Stimulated activated naive CD8-positive, alpha-beta T cell treated with anti-CD3 and anti-CD28 coated beads, Interleukin-15, amount 100 ng/mL, for 72 hours (primary cell): ENCODE data around the gene ORM2.
A peak's percentile ranks its signal among the peaks of the same experiment; 100 is the strongest.
"Not testable (repeated sequence)": the region's sequence is repeated elsewhere in the genome, so short reads cannot be mapped to it uniquely, and the experiment has no call there.

Experiments
- ATAC-seq: fragments of 150-1000 bp; cut with Tn5 transposase; 2 replicates; pipeline ENCODE4 v1.10.0; 2021; ENCODE audit warnings: mild to moderate bottlenecking, moderate library complexity
- DNase-seq, 2 donors: peaks; one replicate each; pipeline ENCODE4 v3.0.0; 2021 to 2022
- H3K27ac Mint-ChIP-seq, 2 donors: one replicate each; pipeline ENCODE4 v1.8.0; 2022; ENCODE audit warnings: mild to moderate bottlenecking in 2 of 2, mixed read lengths in 2 of 2, moderate library complexity in 2 of 2
- H3K27me3 Mint-ChIP-seq: one replicate; pipeline ENCODE4 v1.8.0; 2022; ENCODE audit warnings: mixed read lengths
- H3K4me1 Mint-ChIP-seq: one replicate; pipeline ENCODE4 v1.8.0; 2022; ENCODE audit warnings: mild to moderate bottlenecking, mixed read lengths
- H3K4me3 Mint-ChIP-seq, 2 donors: one replicate each; pipeline ENCODE4 v1.8.0; 2022; ENCODE audit warnings: mild to moderate bottlenecking in 2 of 2, mixed read lengths in 2 of 2, moderate library complexity in 1 of 2
- H3K9me3 Mint-ChIP-seq, 2 donors: one replicate each; pipeline ENCODE4 v1.8.0; 2022; ENCODE audit warnings: mixed read lengths in 2 of 2

Gene ORM2

DNA sequence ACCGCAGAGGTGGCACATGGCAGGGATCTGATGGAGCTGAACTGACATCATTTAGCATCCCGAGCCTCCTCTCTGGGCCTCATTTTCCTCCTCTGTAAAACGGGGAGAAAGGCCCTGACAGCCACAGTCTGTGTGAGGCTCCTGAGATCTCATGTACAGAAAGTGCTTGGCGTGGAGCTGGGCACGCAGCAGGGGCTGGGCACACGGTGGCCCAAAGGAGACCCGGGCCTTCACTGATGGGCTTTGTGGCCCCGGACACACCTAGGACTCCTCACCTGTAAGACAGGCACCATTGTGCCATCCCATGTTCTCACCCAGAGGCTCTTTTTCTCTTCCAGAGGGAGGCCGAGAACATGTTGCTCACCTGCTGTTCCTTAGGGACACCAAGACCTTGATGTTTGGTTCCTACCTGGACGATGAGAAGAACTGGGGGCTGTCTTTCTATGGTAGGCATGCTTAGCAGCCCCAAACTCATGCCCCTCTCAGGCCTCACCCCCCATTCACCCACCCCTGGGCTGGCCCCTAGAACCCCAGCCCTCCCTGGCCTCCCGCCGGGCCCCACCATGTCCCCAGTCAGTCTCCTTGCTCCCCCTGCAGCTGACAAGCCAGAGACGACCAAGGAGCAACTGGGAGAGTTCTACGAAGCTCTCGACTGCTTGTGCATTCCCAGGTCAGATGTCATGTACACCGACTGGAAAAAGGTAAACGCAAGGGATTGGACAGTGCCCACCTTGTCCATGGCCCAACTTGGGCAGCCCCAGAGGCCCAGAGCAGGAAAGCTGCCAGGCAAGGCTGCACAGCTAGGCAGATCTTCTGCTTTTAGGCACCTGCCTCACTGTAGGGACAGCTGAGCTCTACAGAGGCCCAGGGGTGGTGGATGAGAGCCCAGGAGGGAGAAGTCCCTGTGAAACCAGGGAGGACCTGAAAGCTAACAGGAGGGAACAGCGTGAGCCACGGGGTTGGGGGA, 1.8 kb downstream of the ORM2 start:
- H3K27me3 Mint-ChIP-seq, H3K9me3 Mint-ChIP-seq, DNase-seq: not testable (repeated sequence)
- H3K4me1 Mint-ChIP-seq, result peaks cover 34% of the 10 kb centered on the region
- ATAC-seq, result peak; percentile 27
- H3K4me3 Mint-ChIP-seq, result peak overlapping the region in 1 of 2 donors; percentile 13
- peak overlapping the region; percentile 84 to 92 for H3K27ac Mint-ChIP-seq

DNA sequence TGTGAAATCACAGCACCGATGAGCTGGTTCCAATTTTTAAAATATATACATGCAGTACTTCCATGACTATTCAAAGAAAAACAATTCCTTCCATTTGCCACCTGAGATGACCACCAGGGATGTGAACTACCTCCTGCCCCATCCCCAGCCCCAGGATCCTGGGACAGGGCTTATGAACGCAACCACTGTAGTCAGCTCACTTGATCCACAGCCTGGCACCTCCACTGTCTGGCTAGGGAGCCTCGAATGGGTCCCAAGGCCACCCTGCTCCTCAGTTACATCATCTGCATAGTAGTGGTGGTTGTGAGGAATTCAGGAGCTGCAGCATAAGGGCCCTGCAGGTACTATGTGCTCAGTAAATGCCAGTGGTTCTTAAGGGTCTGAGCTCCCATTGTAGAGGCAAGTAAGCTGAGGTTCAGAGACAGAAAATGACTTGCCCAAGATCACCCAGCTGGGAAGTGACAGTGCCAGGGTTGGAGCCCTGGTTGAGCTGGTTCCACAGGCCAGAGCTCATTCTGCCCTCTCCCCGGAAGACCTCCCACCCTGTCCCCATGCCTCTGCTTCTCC, 2.9 kb downstream of the ORM2 start:
- ATAC-seq, result peak; percentile 6
- peak overlapping the region; percentile 56 to 81 for H3K27ac Mint-ChIP-seq

DNA sequence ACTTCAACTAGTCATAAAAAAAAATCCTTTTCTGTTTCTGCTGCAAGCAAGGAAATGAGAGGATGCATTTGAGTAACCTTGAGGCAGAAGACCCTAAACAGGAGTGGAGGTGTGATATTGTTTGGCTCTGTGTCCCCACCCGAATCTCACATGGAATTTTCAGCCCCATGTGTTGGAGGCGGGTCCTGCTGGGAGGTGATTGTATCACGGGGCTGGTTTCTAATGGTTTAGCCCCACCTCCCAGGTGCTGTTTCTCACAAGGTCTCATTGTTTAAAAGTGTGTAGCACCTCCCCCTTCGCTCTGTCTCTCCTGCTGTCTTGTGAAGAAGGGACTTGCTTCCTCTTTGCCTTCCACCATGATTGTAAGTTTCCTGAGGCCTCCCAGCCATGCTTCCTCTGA, 4.0 kb downstream of the ORM2 start:
- not testable (repeated sequence) for H3K9me3 Mint-ChIP-seq, H3K4me3 Mint-ChIP-seq, DNase-seq, H3K27me3 Mint-ChIP-seq, ATAC-seq
- H3K4me1 Mint-ChIP-seq, result peaks cover 43% of the 10 kb centered on the region
- H3K27ac Mint-ChIP-seq, result peak overlapping the region in 1 of 2 donors; percentile 19

More for the DNA sequence above, 2.9 kb downstream of the ORM2 start:
- Mint-ChIP-seq H3K4me1 (peaks cover 42% of the 10 kb centered on the region), H3K4me3 (peak overlapping the region in 1 of 2 donors; percentile 33)
- not testable (repeated sequence) for DNase-seq, H3K27me3 Mint-ChIP-seq, H3K9me3 Mint-ChIP-seq

DNA sequence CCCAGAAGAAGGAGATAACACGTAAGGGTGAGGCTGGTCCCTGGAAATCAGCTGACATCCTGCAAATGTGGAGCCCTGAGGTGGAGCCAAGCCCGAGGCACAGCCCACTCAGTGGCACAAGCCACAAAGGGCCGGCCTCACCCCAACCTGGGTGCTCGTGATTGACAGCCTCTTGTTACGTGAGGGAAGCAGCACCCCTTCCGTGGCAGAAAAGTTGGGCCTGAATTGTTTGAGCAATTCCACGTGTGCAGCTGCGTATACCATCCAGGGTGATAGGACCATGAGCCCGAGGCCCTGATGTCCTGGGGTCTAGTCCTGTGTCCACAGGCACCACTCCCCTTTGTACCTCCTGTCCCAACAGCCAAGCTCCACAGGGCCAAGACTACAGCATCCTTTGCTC, 4.8 kb downstream of the ORM2 start:
- peak overlapping the region in 1 of 2 donors; percentile 36 for H3K27ac Mint-ChIP-seq
- ATAC-seq (no peak), DNase-seq (no peak)
- H3K4me3 Mint-ChIP-seq, result no peak overlapping the region
- H3K4me1 Mint-ChIP-seq, result peaks cover 50% of the 10 kb centered on the region
- no peaks in the 10 kb centered on the region for H3K27me3 Mint-ChIP-seq
- peaks cover 5 to 8% of the 10 kb centered on the region in 2 donors for H3K9me3 Mint-ChIP-seq

DNA sequence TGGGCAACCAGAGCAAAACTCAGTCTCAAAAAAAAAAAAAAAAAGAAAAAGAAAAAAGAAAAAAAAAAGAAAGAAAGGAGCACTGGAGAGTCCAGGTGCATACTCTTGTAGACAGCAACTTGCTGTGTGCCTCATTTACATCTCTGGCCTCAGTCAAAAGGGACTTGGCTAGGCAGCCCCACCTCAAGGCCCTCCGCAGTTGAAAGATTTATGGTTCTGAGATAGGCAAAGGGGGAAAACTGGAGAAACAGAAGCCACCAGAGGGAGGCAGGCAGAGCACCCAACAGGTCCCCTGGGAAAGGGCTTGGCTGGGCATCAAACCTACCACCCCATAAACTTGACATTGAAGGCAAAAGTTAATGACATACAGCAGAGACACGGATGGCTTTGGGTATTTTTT, 6.1 kb downstream of the ORM2 start:
- peak overlapping the region in 1 of 2 donors; percentile 71 for H3K27ac Mint-ChIP-seq
- H3K27me3 Mint-ChIP-seq, result no peaks in the 10 kb centered on the region
- H3K4me3 Mint-ChIP-seq, result no peak overlapping the region
- ATAC-seq, result no peak
- no peak for DNase-seq
- peaks cover 5 to 8% of the 10 kb centered on the region in 2 donors for H3K9me3 Mint-ChIP-seq
- H3K4me1 Mint-ChIP-seq, result peaks cover 59% of the 10 kb centered on the region

DNA sequence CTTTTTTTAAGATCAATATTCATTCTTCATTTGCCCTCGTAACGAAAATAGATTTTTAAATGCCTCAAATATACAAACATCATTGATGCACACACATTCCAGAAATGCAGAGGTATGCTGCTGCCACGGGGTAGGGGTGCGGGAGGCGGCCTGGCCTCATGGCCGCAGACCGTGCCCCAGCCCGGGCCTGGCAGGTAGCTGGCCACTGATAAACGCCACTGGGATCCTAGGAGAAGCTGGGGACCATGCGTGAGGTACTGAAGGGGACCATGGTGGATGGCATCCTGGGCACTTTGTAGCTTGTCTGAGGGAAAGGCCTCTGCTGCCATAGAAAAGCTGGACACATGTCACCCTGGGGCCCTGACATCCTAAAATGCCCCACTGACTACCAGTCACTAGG, 6.5 kb downstream of the ORM2 start:
- ATAC-seq (no peak), DNase-seq (no peak)
- Mint-ChIP-seq H3K9me3 (peaks cover 5 to 8% of the 10 kb centered on the region in 2 donors), H3K27ac (peak overlapping the region in 1 of 2 donors; percentile 92), H3K27me3 (no peaks in the 10 kb centered on the region), H3K4me3 (no peak overlapping the region), H3K4me1 (peaks cover 59% of the 10 kb centered on the region)

DNA sequence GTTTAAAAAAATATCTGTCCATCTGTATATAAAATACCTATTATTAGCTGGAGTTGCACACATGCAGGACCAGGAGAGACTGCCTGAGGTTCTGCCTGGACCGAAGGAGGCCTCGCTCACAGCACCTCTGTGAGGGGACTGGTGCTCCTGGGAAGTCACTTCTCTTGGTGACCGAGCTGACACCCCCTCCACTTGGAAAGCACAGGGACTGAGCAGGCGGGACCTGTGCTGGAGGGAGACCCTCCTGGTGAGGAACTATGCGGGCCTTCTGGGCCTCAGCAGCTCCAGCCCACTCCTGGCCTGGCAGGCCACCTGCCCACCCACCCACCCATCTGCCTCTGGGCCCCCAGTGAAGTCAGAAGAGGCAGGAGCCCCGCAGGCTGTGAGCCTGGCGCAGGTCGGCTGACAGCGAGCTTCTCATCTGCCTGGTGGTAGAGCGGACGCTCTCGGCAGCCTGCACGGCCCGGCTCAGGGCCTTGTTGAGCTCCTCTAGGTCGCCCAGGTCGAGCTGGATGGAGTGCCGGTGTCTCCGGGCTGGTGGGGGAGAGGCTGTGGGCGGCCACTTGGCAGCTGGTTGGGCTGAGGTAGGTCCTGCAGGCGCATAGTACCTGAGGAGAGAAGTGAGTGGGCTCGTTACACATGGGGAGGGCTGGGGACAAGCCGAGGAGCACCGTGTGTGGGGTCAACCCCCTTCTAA, 7.2 kb downstream of the ORM2 start:
- DNase-seq, result no peak
- H3K4me1 Mint-ChIP-seq, result peaks cover 59% of the 10 kb centered on the region
- no peak overlapping the region for H3K4me3 Mint-ChIP-seq
- peaks cover 5 to 8% of the 10 kb centered on the region in 2 donors for H3K9me3 Mint-ChIP-seq
- peak overlapping the region in 1 of 2 donors; percentile 92 for H3K27ac Mint-ChIP-seq
- ATAC-seq, result no peak
- H3K27me3 Mint-ChIP-seq, result no peaks in the 10 kb centered on the region

DNA sequence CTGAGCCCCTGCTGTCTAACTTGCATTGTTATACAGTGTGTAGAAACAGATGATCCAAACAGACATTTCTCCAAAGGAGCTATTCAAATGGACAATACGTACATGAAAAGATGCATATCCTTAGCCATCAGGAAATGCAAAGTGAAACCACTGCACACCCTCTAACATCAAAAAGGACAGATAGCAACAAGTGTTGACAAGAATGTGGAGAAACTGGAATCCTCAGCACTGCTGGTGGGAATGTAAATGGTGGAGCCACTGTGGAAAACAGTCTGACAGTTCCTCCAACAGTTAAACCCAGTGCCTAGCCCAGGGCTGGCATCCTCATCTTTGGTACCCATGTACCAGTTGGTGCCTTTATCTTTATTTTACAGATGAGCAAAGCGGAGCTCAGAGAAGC, 8.5 kb downstream of the ORM2 start:
- Mint-ChIP-seq H3K27ac (no peak overlapping the region), H3K4me3 (no peak overlapping the region), H3K27me3 (no peaks in the 10 kb centered on the region), H3K4me1 (peaks cover 62% of the 10 kb centered on the region), H3K9me3 (peaks cover 5 to 8% of the 10 kb centered on the region in 2 donors)
- ATAC-seq (no peak), DNase-seq (no peak)

DNA sequence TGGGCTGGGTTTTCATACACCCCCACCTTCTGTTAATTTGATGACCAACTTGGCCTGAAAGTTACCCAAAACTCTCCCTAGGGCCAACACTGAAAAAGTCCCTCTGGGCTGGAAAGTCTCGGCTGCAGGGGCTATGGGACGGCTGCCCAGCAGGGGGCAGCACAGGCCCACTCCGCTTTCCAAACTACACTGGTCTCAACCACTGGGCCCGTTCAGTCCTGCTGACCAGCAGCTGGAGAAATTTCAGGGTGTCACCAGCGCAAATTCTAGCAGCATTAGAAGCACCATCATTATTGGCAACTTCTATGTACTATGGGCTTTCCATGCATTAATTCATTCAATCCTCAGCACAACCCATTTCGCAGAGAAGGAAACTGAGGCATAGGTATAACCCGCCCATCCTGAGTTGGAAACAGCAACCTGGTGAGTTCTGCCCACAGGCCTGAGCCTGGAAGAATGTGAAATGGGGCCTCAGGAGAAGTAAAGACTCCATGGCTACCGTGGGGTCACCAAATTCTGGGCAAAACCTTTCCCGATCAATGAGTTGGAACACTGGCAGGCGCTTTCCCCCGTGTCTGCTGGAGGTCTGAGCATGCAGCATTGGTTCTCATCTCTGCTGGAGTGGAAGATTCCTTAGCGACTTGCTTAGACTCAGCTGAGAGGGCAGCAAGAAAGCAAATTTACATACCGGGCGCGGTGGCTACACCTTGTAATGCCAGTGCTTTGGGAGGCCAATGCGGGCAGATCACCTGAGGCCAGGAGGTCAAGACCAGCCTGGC, 9.7 kb downstream of the ORM2 start:
- ATAC-seq (peak; percentile 62), DNase-seq (peak; percentile 55 to 63)
- H3K4me3 Mint-ChIP-seq, result peak overlapping the region in 1 of 2 donors; percentile 35
- peak overlapping the region in 1 of 2 donors; percentile 88 for H3K27ac Mint-ChIP-seq
- no peaks in the 10 kb centered on the region for H3K27me3 Mint-ChIP-seq
- H3K4me1 Mint-ChIP-seq, result peaks cover 64% of the 10 kb centered on the region
- H3K9me3 Mint-ChIP-seq, result peaks cover 5 to 8% of the 10 kb centered on the region in 2 donors

DNA sequence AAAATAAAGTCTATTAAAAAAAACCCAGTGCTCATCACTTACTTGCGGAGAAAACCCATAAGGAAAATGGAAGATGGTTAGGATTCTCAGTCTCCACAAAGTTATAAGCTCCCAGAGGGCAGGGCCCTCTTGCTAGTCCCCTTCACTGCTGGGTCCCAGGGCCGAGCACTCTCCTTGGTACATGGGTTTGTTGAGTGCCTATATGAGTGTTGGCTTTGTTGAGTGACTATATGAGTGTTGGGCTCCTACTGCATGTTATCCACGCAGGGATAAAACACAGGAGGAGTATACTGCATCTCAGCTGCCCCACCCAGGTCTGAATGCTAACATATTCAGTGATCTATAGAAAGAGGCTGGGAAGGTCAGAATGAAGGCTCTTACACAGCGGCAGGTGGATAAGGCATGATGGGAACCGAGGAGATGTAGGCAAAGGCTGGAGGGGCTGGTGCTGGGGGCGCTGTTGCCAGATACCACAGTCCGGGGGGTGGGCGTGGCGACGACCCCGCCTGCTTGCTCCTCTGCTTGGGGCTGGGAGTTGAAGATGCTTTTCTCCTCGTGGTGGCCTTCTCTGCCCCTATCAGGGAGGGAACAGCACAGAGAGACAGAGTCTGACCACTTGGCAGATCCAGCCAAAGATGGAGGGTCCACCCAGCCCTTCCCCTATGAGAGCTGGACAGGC, 11.6 kb downstream of the ORM2 start:
- no peak overlapping the region for H3K4me3 Mint-ChIP-seq
- ATAC-seq (no peak), DNase-seq (no peak)
- no peaks in the 10 kb centered on the region for H3K9me3 Mint-ChIP-seq
- no peaks in the 10 kb centered on the region for H3K27me3 Mint-ChIP-seq
- H3K4me1 Mint-ChIP-seq, result peaks cover 71% of the 10 kb centered on the region
- peak overlapping the region; percentile 56 to 77 for H3K27ac Mint-ChIP-seq

DNA sequence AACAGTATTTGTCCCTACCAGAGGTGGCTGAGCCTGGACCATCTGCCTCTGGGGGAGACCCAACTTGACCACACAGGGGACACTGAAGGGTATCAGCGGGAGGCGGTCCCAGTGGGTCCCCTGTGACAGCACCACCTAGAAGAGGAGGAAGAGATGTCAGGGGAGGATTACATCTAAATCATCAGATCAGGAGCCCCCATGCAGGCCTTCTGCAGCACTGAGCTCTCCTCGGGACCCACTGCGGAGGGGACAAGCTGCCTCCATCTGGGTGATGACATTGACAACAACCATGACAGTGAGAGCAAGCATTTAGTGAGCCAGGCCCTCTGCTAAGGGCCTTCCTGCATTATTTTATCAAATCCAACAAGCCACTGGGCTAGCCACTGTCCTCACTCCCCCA, 12.3 kb downstream of the ORM2 start:
- H3K27ac Mint-ChIP-seq, result peak overlapping the region in 1 of 2 donors; percentile 67
- H3K4me3 Mint-ChIP-seq, result no peak overlapping the region
- H3K9me3 Mint-ChIP-seq, result no peaks in the 10 kb centered on the region
- H3K27me3 Mint-ChIP-seq, result no peaks in the 10 kb centered on the region
- DNase-seq (no peak), ATAC-seq (no peak)
- peaks cover 71% of the 10 kb centered on the region for H3K4me1 Mint-ChIP-seq

DNA sequence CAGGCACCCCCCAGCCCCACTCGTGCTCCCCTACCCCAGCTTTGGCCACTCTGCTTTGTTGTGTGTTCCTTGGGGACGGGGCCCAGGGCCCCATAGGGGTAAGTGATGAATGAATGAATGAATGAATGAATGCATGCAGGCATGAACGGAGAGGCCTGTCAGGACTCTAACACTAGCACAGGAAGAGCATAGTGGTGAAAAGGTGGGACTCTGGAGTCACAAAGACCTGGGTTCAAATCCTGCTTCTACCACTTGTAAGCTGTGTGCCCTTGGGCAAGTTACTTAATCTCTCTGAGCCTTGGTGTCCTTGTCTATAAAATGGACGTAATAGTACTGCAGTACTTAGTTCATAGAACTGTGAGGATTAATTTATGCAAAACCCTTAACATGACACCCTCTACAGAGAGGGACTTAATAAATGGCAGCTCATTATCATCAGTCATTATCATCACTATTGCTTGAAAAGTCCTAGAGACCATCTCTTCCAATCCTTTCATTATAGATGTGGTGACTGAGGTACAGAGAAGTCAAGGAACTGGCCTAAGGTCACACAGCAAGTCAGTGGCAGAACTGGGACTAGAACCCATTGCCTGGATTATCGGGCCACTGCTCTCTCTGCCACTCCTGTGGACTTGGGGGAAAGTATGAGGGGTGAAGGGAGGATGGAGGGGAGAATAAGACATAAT, 13.2 kb downstream of the ORM2 start:
- Mint-ChIP-seq H3K4me1 (peaks cover 75% of the 10 kb centered on the region), H3K4me3 (no peak overlapping the region), H3K9me3 (no peaks in the 10 kb centered on the region), H3K27me3 (no peaks in the 10 kb centered on the region), H3K27ac (peak overlapping the region; percentile 1 to 82)
- DNase-seq, result no peak
- no peak for ATAC-seq

DNA sequence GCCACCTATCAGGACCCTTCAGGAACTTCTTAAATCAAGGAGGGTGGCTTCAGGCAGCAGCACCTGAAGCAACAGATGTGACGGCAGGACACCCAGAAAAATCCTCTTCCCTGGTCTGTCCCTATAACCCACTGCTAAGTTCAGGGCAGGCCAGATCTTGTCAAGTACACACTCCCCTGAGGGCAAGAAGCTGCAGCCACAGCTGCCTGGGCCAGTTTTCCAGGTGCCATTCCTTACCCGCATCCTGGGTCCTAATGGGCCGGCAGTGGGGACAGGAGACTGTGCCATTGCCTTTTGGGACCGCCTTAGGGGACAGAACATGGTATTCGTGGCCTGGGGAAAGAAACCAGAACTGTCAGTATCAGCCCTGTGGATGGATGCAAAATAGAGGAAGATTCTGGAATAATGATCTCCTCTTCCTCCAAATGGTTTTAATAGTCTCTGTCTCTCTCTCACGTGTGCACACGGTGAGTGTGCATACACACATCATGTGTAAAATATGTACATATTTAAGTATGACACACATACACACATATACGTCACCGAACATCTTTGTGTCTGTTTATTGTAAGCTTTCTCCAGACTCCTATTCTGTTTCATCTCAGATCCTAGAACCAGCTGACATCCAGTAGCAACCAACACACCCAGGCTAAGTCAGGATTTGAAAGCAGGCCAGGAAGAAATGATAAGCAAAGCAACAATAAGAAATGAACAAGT, 14.0 kb downstream of the ORM2 start:
- DNase-seq (no peak), ATAC-seq (no peak)
- Mint-ChIP-seq H3K4me1 (peaks cover 82% of the 10 kb centered on the region), H3K27me3 (no peaks in the 10 kb centered on the region), H3K27ac (peak overlapping the region; percentile 1 to 82), H3K9me3 (no peaks in the 10 kb centered on the region), H3K4me3 (no peak overlapping the region)

DNA sequence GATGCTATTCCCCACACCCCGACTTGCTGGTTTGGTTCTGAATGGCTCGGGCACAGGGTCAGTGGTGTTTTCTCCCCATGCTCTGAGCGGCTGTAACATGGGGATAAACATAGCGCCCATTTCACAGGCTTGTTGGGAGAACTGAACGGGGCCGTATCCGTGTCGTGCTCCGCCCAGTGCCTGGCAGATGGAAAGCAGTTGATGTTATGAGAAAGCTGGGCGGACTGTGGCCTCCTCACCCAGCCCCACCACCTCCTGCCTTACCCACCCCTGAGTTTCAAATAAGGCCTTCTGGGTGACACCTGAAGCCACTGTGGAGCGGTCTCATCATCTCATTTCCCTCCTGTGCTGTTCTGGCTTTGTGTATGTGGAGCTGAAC, 14.5 kb downstream of the ORM2 start:
- Mint-ChIP-seq H3K27ac (peak overlapping the region; percentile 54 to 73), H3K4me3 (no peak overlapping the region), H3K27me3 (no peaks in the 10 kb centered on the region), H3K4me1 (peaks cover 83% of the 10 kb centered on the region), H3K9me3 (no peaks in the 10 kb centered on the region)
- no peak for DNase-seq
- ATAC-seq, result no peak
